GM18907 (cell line): Measurements from ENCODE around the gene LDLRAD2.

Experiments
- ATAC-seq: cut with Tn5 transposase; IDR thresholded peaks from one replicate; pipeline ENCODE4 v1.9.1; 2021; ENCODE audit warnings: mild to moderate bottlenecking, moderate library complexity; ENCODE audit not compliant: unreplicated experiment

The LDLRAD2 gene

GRCh38 chr1:21857840-21858670 is 46.0 kb downstream of the LDLRAD2 start:
- ATAC-seq, result no peak

- no peak for ATAC-seq
Measured at GRCh38 chr1:21859669-21860179, 47.7 kb downstream of the LDLRAD2 start.

GRCh38 chr1:21860971-21861370 is 48.9 kb downstream of the LDLRAD2 start:
- no peak for ATAC-seq

- no peak for ATAC-seq
Measured at GRCh38 chr1:21861602-21862429, 49.8 kb downstream of the LDLRAD2 start.

GRCh38 chr1:21863981-21864380 is 51.9 kb downstream of the LDLRAD2 start:
- ATAC-seq, result no peak

GRCh38 chr1:21864730-21865129 is 52.7 kb downstream of the LDLRAD2 start:
- ATAC-seq, result no peak

GRCh38 chr1:21865609-21865942 is 53.5 kb downstream of the LDLRAD2 start:
- ATAC-seq, result no peak

GRCh38 chr1:21865943-21866706 is 54.1 kb downstream of the LDLRAD2 start:
- ATAC-seq, result peak; percentile 78

GRCh38 chr1:21866707-21867043 is 54.6 kb downstream of the LDLRAD2 start:
- ATAC-seq, result no peak

GRCh38 chr1:21867451-21867996 is 55.5 kb downstream of the LDLRAD2 start:
- no peak for ATAC-seq

GRCh38 chr1:21868482-21868881 is 56.4 kb downstream of the LDLRAD2 start:
- no peak for ATAC-seq

- ATAC-seq, result no peak
Measured at GRCh38 chr1:21868941-21869454, 56.9 kb downstream of the LDLRAD2 start.

- no peak for ATAC-seq
Measured at GRCh38 chr1:21869620-21870121, 57.6 kb downstream of the LDLRAD2 start.

- no peak for ATAC-seq
Measured at GRCh38 chr1:21870611-21871010, 58.5 kb downstream of the LDLRAD2 start.

GRCh38 chr1:21871943-21872342 is 59.9 kb downstream of the LDLRAD2 start:
- ATAC-seq, result no peak

- ATAC-seq, result no peak
Measured at GRCh38 chr1:21872445-21873079, 60.5 kb downstream of the LDLRAD2 start.

- ATAC-seq, result no peak
Measured at GRCh38 chr1:21873174-21873573, 61.1 kb downstream of the LDLRAD2 start.

GRCh38 chr1:21873761-21874160 is 61.7 kb downstream of the LDLRAD2 start:
- no peak for ATAC-seq

GRCh38 chr1:21874328-21874727 is 62.3 kb downstream of the LDLRAD2 start:
- no peak for ATAC-seq
